ENCODE data around the gene EIF1. TPM values are rescaled to one million over a fixed set of nuclear protein-coding genes. Genes with fewer than 3 reads are reported as not detected.

The EIF1 gene
- total and polyA plus RNA-seq, 2 donors (not counting 3 experiments of a cell fraction or from before 2014, with no cell fraction given): 168 to 814 TPM

GRCh38 chr17:41655611-41656111, 33.0 kb upstream of the EIF1 start:
- TF ChIP-seq JUN (IDR thresholded peaks at IDR 0.05; ENCODE audit: borderline replicate concordance, insufficient read depth, insufficient read length, low read depth): no peak
- TF ChIP-seq EZH2 (IDR thresholded peaks at IDR 0.05; ENCODE audit: borderline replicate concordance, low read depth, low read length, severe bottlenecking): no peak
- TF ChIP-seq POLR2AphosphoS5 (IDR thresholded peaks at IDR 0.05; ENCODE audit: insufficient read depth, low read depth, low read length): no peak
- TF ChIP-seq GATA2 (IDR thresholded peaks at IDR 0.05; ENCODE audit: insufficient read depth, insufficient read length, low read depth, low read length): no peak
- no peak for TF ChIP-seq MYC (IDR thresholded peaks at IDR 0.05; ENCODE audit: low read depth, low read length)
- no peak for TF ChIP-seq MAX (IDR thresholded peaks at IDR 0.05; ENCODE audit: insufficient read depth, insufficient read length)
- no peak for TF ChIP-seq POLR2A (IDR thresholded peaks at IDR 0.05; ENCODE audit: low read depth, low read length)
- TF ChIP-seq FOS (IDR thresholded peaks at IDR 0.05; ENCODE audit: borderline replicate concordance, insufficient read depth, low read length): no peak
- TF ChIP-seq CTCF (IDR thresholded peaks at IDR 0.05; ENCODE audit: extremely low read depth in 1 of 2, insufficient read depth in 1 of 2, low read depth in 1 of 2, low read length in 2 of 2): no peak
- no TSS peak for BruUV-seq (replicated peaks)
- DNase-seq (ENCODE audit: low read depth, low spot score) (no peak), FAIRE-seq (no peak)
- Histone ChIP-seq H3K9ac (replicated peaks; ENCODE audit: extremely low read depth, insufficient read depth, low read length) (no peak overlapping the region), H3K4me2 (ENCODE audit: insufficient read depth, low read length) (no peak overlapping the region), H3K79me2 (ENCODE audit: control insufficient read depth, insufficient read depth, low read length) (no peaks in the 10 kb centered on the region), H3K27ac (ENCODE audit: insufficient read depth, low read depth, low read length) (no peak overlapping the region), H3K4me1 (ENCODE audit: control insufficient read depth, extremely low read depth, insufficient read depth, low read length) (no peaks in the 10 kb centered on the region), H3K9me1 (replicated peaks; ENCODE audit: control insufficient read depth, extremely low read depth, insufficient read depth, low read length) (no peaks in the 10 kb centered on the region), H3K27me3 (ENCODE audit: control insufficient read depth in 2 of 2, insufficient read depth in 2 of 2, low read length in 2 of 2) (peaks cover 0 to 1% of the 10 kb centered on the region in 2 experiments), H3K9me3 (replicated peaks; ENCODE audit: control insufficient read depth, insufficient read depth, low read length) (no peaks in the 10 kb centered on the region), H2AFZ (ENCODE audit: low read depth, low read length) (no peak overlapping the region), H3K36me3 (ENCODE audit: control insufficient read depth in 2 of 2, extremely low read depth in 1 of 2, insufficient read depth in 2 of 2, low read length in 2 of 2) (no peaks in the 10 kb centered on the region), H3K4me3 (replicated peaks in 1 of 3; ENCODE audit: insufficient read depth in 1 of 3, low read depth in 1 of 3, low read length in 3 of 3) (no peak overlapping the region), H4K20me1 (replicated peaks; ENCODE audit: control insufficient read depth, extremely low read depth, insufficient read depth, low read length) (no peaks in the 10 kb centered on the region)
- dilution Hi-C loops (cut with MboI; ENCODE audit: extremely low pct_ligation_motif_present, low sequenced_read_pairs): no loop called here
- ChIA-PET CTCF (interaction anchor here (1.0 to 4.0 kb wide), 2 partner anchors 107 to 792 kb away, joined by 3 to 25 read pairs; no protein-coding TSS in a partner anchor), POLR2A (no interaction called here)
- intact Hi-C loops (cut with micrococcal nuclease): no loop called here

Measured in endothelial cell of umbilical vein (primary cell).